Measurements from ENCODE around the gene CHRNA1. TPM values are rescaled to one million over a fixed set of nuclear protein-coding genes. Genes with fewer than 3 reads are reported as not detected.

The CHRNA1 gene
- not detected for total RNA-seq

GRCh38 chr2:174764280-174765255 lies at the start of gene CHRNA1:
Gene CHRNA1 (minus strand): TSS chr2:174764472. CDS start chr2:174764394, 78 bp downstream.
- no peak within 1 kb of the TSS for H3K4me3 Mint-ChIP-seq
- H3K9me3 Mint-ChIP-seq: no peaks in the 10 kb centered on the region
- peaks cover 3% of the 10 kb centered on the region for H3K27me3 Mint-ChIP-seq
- POLR2A ChIA-PET: interaction anchor here (2.2 kb wide), 1 partner anchor 11 kb away, joined by 6 read pairs; no protein-coding TSS in a partner anchor
- ATAC-seq (ENCODE audit: low read depth) (no peak), DNase-seq (no peak)
- H3K27ac Mint-ChIP-seq: no peak within 1 kb of the TSS
- H3K4me1 Mint-ChIP-seq: peaks cover 19% of the 10 kb centered on the region
- no peaks in the 10 kb centered on the region for H3K36me3 Mint-ChIP-seq

- Mint-ChIP-seq H3K27ac (no peak overlapping the region), H3K4me3 (no peak overlapping the region), H3K9me3 (no peaks in the 10 kb centered on the region), H3K4me1 (peaks cover 2% of the 10 kb centered on the region), H3K36me3 (no peaks in the 10 kb centered on the region), H3K27me3 (no peaks in the 10 kb centered on the region)
- DNase-seq: no peak
- POLR2A ChIA-PET: no interaction called here
- ATAC-seq (ENCODE audit: low read depth): no peak
Observed at GRCh38 chr2:174812037-174812436, 47.8 kb upstream of the CHRNA1 start.

GRCh38 chr2:174807931-174808330 lies 43.7 kb upstream of the CHRNA1 start:
- no peak for ATAC-seq (ENCODE audit: low read depth)

DNA sequence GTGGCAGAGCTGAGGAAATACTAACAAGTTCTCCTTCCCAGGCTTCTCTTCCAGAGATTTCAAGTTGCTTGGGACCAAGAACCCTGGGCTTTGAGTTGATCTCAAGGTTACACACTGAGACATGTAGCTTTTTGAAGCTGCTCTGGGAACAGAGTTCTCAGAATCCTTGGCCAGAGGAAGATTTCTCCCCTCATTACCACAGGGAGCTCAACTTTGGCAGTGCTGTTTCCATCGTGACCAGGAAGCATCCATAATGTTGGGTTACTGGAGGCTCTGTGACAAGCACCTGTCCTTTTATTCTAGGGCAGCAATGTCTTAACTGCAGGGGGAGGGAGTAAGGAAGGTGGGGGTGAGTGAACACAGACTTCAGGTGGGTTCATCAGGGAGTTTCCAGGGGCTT lies 41.5 kb upstream of the CHRNA1 start:
- no peak overlapping the region for H3K4me3 Mint-ChIP-seq
- DNase-seq (no peak), ATAC-seq (ENCODE audit: low read depth) (no peak)
- POLR2A ChIA-PET: interaction anchor here (0.5 kb wide), 1 partner anchor 516 kb away, joined by 6 read pairs; no protein-coding TSS in a partner anchor
- H3K27ac Mint-ChIP-seq: no peak overlapping the region
- no peaks in the 10 kb centered on the region for H3K9me3 Mint-ChIP-seq
- peaks cover 3% of the 10 kb centered on the region for H3K36me3 Mint-ChIP-seq
- H3K27me3 Mint-ChIP-seq: peaks cover 6% of the 10 kb centered on the region
- peaks cover 2% of the 10 kb centered on the region for H3K4me1 Mint-ChIP-seq

More at GRCh38 chr2:174807931-174808330, 43.7 kb upstream of the CHRNA1 start:
- Mint-ChIP-seq H3K4me3 (no peak overlapping the region), H3K36me3 (peaks cover 3% of the 10 kb centered on the region), H3K27me3 (peaks cover 6% of the 10 kb centered on the region), H3K4me1 (peaks cover 2% of the 10 kb centered on the region), H3K9me3 (no peaks in the 10 kb centered on the region), H3K27ac (no peak overlapping the region)
- no peak for DNase-seq
- POLR2A ChIA-PET: no interaction called here

GRCh38 chr2:174802459-174802858 lies 38.2 kb upstream of the CHRNA1 start:
- POLR2A ChIA-PET: no interaction called here
- DNase-seq (no peak), ATAC-seq (ENCODE audit: low read depth) (no peak)
- H3K36me3 Mint-ChIP-seq: peaks cover 3% of the 10 kb centered on the region
- no peaks in the 10 kb centered on the region for H3K9me3 Mint-ChIP-seq
- no peaks in the 10 kb centered on the region for H3K4me1 Mint-ChIP-seq
- peaks cover 6% of the 10 kb centered on the region for H3K27me3 Mint-ChIP-seq
- H3K4me3 Mint-ChIP-seq: no peak overlapping the region
- no peak overlapping the region for H3K27ac Mint-ChIP-seq

DNA sequence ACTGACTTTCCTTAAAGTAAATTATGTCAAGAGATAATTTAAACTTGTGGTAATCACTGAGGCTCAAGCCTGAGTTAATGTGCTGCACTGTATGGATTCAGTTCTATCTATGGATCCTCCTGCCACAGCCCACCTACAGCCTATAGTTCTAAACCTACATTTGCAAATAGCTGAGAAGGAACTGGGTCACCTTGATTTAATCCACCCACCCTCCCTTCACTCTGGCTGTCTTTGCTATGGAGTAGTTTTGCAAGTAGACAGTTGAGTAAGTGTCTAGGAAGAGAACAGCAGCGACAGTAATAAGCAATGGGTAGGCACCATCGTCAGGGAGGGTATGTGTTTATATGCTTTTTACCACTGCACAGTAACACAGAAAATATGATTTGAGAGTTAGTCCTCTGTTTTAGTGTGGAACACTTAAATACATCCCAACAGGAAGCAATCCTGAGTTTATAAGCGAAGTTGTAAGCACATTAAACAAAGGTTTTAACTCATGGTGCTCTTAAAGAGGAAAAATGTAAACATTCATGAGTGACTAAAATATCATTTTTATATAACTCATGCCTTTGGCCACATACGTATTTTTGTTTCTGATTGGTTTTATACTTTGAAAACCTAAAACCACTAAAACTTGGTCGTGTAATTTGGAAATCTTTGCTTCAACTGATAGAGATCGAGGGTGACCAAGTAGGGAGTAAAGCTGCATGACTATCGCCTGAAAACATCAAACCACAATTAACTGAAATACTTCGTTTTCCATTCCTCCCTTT lies 36.3 kb upstream of the CHRNA1 start:
- H3K4me1 Mint-ChIP-seq: no peaks in the 10 kb centered on the region

DNA sequence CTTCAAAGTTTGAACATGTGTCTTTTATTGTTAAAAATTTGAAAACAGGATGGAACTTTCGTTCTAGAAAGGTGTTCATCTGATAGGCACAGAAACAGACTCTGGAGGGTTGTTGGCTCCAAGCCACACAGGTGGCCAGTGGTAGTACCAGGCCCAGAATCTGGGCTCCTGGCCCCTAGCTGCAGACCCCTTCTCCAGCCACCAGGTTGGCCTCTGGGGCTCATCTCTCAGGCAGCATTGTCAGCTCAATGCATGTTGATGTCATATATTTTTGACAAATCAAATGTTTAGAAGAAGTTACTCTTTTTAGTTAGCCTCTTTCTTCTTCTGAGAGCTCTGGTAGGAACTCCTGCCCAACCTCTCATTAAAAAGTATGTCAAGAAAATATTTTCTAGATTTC lies 34.5 kb upstream of the CHRNA1 start:
- H3K4me1 Mint-ChIP-seq: peaks cover 2% of the 10 kb centered on the region
- H3K27ac Mint-ChIP-seq: no peak overlapping the region
- POLR2A ChIA-PET: no interaction called here
- DNase-seq: no peak
- H3K9me3 Mint-ChIP-seq: no peaks in the 10 kb centered on the region
- ATAC-seq (ENCODE audit: low read depth): no peak
- no peaks in the 10 kb centered on the region for H3K36me3 Mint-ChIP-seq
- H3K27me3 Mint-ChIP-seq: no peaks in the 10 kb centered on the region
- H3K4me3 Mint-ChIP-seq: no peak overlapping the region

More for the DNA sequence above, 36.3 kb upstream of the CHRNA1 start:
- Mint-ChIP-seq H3K27me3 (peaks cover 6% of the 10 kb centered on the region), H3K9me3 (no peaks in the 10 kb centered on the region), H3K27ac (no peak overlapping the region), H3K4me3 (no peak overlapping the region), H3K36me3 (peaks cover 3% of the 10 kb centered on the region)
- DNase-seq: no peak
- no peak for ATAC-seq (ENCODE audit: low read depth)
- POLR2A ChIA-PET: no interaction called here

DNA sequence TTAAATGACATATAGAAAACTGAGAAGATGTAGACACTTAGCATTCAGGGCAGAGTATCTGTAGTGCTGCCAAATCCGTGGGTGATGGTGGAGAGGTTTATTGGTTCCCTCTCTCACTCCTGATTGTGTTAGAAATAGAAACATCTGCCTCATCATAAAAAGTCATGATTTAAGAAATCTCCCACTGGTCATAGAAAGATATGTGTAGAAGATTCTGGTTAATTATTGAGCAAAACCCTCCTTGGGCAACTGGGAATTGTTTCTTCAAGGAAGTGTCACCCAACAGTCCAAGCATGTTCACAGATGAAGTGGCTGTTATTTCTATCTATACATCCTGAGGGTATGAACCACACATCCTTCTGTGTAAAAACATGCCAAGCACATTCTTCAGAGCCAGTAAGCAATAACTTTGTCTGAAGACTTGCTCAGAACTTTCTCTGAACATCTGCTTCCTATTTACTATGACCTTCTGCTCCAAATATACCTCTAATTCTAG lies 33.6 kb upstream of the CHRNA1 start:
- ATAC-seq (ENCODE audit: low read depth) (no peak), DNase-seq (no peak)
- Mint-ChIP-seq H3K4me3 (no peak overlapping the region), H3K27me3 (no peaks in the 10 kb centered on the region), H3K9me3 (no peaks in the 10 kb centered on the region), H3K27ac (no peak overlapping the region), H3K36me3 (no peaks in the 10 kb centered on the region), H3K4me1 (peaks cover 2% of the 10 kb centered on the region)
- POLR2A ChIA-PET: no interaction called here

DNA sequence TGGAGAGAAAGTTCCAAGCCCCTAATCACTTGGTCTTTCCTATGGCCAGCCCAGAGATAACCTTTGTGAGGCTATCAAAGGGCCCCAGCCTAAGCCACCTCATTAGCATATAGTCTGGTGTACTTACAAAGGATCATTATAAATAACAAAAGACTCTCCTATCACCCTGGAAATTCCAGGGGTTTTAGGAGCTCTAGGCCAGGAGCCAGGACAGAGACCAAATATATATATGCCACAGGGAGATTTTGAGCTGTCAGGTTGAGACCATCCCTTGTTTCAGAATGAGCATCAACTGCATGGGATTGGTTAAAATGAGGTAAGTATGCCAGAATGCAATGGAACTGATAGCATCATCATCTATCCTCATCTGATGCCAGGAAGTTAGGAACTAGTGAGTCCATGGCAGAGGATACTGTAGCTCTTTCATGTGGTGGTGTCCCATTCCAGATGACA lies 32.1 kb upstream of the CHRNA1 start:
- no peaks in the 10 kb centered on the region for H3K36me3 Mint-ChIP-seq
- no peak overlapping the region for H3K27ac Mint-ChIP-seq
- ATAC-seq (ENCODE audit: low read depth): no peak
- H3K4me1 Mint-ChIP-seq: peaks cover 2% of the 10 kb centered on the region
- H3K27me3 Mint-ChIP-seq: no peaks in the 10 kb centered on the region
- no peaks in the 10 kb centered on the region for H3K9me3 Mint-ChIP-seq
- no peak overlapping the region for H3K4me3 Mint-ChIP-seq
- POLR2A ChIA-PET: no interaction called here
- DNase-seq: no peak

DNA sequence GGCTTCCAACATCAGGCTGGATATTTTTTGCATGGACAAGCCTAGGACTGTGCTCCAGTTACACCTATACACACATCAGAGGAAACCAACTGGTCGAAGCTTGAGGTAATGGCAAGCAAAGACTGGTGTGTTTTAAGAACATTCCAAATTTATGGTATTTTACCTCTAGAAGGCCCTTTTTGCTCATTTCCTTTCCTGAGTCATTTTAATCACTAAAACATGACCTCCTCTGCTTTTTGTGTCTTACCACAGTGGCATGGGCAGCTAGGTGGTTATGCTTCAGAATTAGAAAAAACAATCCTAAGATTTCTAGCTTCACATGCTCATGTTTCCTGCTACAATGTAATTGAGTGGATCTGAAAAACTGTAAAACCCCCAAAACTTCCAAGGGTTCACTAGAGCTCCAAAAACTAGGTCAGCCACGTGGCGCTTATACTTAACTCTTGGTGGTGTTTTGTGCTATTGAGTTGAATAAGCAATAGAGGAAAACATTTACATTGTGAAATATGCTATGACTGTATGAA lies 30.6 kb upstream of the CHRNA1 start:
- H3K27me3 Mint-ChIP-seq: peaks cover 2% of the 10 kb centered on the region
- H3K4me1 Mint-ChIP-seq: peaks cover 2% of the 10 kb centered on the region
- POLR2A ChIA-PET: no interaction called here
- H3K27ac Mint-ChIP-seq: no peak overlapping the region
- no peak overlapping the region for H3K4me3 Mint-ChIP-seq
- no peaks in the 10 kb centered on the region for H3K36me3 Mint-ChIP-seq
- no peaks in the 10 kb centered on the region for H3K9me3 Mint-ChIP-seq
- ATAC-seq (ENCODE audit: low read depth) (no peak), DNase-seq (no peak)

DNA sequence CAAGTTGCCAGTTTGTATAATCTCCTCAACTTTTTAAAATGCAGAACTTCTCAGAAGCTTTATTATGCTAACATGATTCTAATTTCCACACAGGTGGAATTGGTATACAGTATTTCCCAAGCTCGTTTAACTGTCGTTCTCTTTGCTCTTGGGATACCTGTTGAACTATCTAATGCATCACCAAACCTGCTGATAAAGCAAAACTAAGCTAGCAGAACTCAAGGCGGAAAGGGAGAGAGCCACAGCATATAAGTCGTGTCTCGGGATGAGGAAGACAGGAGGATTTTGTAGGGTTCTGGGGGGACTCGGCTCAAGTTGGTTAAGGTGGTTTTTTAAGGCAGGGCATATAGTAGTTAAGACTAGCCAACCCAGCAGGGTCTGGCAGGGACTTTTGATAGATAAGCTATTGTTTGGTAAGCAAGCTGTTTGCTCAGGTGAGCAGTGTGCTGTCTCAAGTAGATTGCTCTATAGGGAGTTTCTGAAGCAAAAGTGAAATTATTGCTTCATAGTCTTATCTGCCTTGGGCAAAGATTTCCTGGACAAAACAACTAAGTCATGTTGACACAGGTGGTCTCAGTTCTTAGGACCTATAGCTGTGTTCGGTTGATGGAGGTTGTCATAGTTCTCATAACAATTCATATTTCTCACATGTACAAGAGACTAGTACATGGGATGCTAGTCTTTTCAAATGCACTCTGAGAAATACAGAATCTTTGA lies 28.2 kb upstream of the CHRNA1 start:
- H3K4me1 Mint-ChIP-seq: peaks cover 14% of the 10 kb centered on the region
- ATAC-seq (ENCODE audit: low read depth) (no peak), DNase-seq (no peak)
- H3K4me3 Mint-ChIP-seq: no peak overlapping the region
- H3K36me3 Mint-ChIP-seq: no peaks in the 10 kb centered on the region
- POLR2A ChIA-PET: no interaction called here
- H3K27me3 Mint-ChIP-seq: peaks cover 2% of the 10 kb centered on the region
- H3K9me3 Mint-ChIP-seq: no peaks in the 10 kb centered on the region
- no peak overlapping the region for H3K27ac Mint-ChIP-seq

DNA sequence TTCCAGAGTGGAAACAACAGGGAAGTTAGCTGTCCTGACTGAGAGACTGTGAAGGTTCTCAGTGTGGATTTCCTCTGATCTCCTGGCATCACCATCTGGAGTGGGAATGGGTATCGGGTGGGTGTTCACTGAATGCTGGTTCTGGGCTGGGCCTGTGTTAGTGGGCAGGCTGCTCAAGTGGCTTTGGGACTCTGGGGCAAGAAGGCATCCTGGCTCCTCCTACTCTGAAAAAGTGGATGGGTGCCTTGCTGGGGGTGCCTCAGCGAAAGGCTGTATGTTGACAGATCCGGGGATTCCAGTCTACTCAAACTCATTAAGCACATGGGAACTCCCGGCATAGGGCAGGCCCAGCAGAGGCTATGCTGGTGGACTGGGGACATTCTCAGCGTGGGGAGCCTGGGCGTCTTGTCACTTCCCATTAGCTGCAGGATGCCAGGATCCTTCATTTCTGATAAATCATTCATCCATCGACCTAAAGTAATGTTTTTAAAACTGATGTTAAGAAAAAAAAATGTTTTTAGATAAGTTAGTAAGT lies 27.5 kb upstream of the CHRNA1 start:
- DNase-seq: no peak
- Mint-ChIP-seq H3K36me3 (no peaks in the 10 kb centered on the region), H3K4me1 (peaks cover 14% of the 10 kb centered on the region), H3K27ac (no peak overlapping the region), H3K27me3 (peaks cover 2% of the 10 kb centered on the region), H3K4me3 (no peak overlapping the region), H3K9me3 (no peaks in the 10 kb centered on the region)
- ATAC-seq (ENCODE audit: low read depth): no peak
- POLR2A ChIA-PET: no interaction called here

- Mint-ChIP-seq H3K4me3 (no peak overlapping the region), H3K27ac (no peak overlapping the region), H3K27me3 (peaks cover 2% of the 10 kb centered on the region), H3K9me3 (no peaks in the 10 kb centered on the region), H3K36me3 (no peaks in the 10 kb centered on the region), H3K4me1 (peaks cover 14% of the 10 kb centered on the region)
- no peak for ATAC-seq (ENCODE audit: low read depth)
- DNase-seq: no peak
- POLR2A ChIA-PET: no interaction called here
Observed at GRCh38 chr2:174791020-174791419, 26.7 kb upstream of the CHRNA1 start.
